C4-2B (cell line): ENCODE results near the gene CCDC172.

ENCODE experiments used
- ZFX ChIP-seq: fragments of 450-650 bp; IDR thresholded peaks from 2 replicates; pipeline ENCODE4 v1.6.1; 2017
- TF ChIP-seq, protein P1 (sequence below): fragments of 450-650 bp; conservative IDR thresholded peaks from 2 replicates; pipeline ENCODE4 v1.5.1; 2017; ENCODE audit warnings: mild to moderate bottlenecking

DNA sequence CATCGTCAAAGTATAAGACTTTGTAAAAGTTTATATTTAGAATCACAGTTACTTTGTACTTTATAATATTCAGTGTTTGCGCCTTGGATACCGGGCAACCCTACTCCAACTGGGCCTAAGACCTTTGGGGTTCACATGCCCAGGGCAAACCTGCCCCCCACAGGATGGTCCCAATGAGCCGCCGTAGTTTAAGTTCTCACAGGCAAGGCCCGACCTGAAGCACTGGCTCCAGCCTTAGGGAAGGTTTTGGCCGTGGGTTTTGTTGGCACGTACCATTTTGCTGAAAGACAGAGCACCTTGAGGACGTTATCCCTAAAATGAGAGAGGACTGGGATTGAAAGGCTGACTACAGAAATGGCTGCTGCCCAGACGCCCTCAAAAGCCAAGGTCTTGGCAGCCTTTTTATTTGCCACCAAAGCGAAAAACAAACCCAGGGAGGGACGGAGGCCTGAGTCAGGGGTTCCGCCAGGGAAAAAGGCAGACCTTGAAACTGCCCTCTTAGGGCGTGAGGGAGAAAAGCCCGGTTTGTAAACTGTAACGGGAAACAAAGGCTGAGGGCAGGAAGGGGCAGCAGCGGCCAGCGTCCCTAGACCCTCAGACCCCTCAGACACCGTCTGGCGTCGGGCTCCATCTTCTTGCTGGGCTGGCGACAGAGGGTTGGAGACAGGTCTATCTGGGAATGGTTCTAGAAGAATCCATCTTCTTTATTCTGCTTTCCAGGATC lies at the start of gene CCDC172:
- TF ChIP-seq, protein P1, sequence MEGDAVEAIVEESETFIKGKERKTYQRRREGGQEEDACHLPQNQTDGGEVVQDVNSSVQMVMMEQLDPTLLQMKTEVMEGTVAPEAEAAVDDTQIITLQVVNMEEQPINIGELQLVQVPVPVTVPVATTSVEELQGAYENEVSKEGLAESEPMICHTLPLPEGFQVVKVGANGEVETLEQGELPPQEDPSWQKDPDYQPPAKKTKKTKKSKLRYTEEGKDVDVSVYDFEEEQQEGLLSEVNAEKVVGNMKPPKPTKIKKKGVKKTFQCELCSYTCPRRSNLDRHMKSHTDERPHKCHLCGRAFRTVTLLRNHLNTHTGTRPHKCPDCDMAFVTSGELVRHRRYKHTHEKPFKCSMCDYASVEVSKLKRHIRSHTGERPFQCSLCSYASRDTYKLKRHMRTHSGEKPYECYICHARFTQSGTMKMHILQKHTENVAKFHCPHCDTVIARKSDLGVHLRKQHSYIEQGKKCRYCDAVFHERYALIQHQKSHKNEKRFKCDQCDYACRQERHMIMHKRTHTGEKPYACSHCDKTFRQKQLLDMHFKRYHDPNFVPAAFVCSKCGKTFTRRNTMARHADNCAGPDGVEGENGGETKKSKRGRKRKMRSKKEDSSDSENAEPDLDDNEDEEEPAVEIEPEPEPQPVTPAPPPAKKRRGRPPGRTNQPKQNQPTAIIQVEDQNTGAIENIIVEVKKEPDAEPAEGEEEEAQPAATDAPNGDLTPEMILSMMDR: no peak
- TF ChIP-seq ZFX: no peak
